AG09309 (cell line): Measurements from ENCODE around the gene SOBP.

ENCODE experiments used
- DNase-seq: peaks from one replicate; pipeline ENCODE4 v3.0.0-alpha.2; 2010; ENCODE audit warnings: low read depth
- H3K4me3 ChIP-seq: 2 replicates; pipeline ENCODE4 v1.5.1; 2011; ENCODE audit warnings: mild to moderate bottlenecking, low read depth, low read length, moderate library complexity; ENCODE audit not compliant: control insufficient read depth
- TF ChIP-seq, protein P1 (sequence below): IDR thresholded peaks from 2 replicates; pipeline ENCODE4 v1.5.1; 2011; ENCODE audit warnings: mild to moderate bottlenecking, low read depth, low read length, inconsistent platforms; ENCODE audit not compliant: insufficient read depth, control insufficient read depth; ENCODE audit errors: missing control alignments

SOBP gene

DNA sequence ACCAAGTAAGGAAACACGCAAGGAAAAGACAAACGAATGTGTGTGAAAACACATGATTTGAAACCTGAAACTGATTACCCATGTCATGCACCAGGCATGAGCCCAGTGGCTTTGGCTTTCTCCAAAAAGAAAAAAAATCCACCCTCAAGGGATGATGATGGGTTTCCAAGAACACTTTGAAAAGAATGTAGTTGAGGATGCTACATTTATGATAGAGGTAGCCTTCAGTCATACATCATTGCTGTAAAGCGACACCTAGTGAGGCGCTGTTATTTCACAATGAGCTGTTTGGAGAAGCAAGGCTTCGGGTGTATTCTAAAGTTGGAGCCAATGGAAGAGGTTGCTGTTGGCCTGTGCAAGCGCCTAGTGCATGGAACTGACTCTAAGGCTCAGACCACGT lies 209.3 kb downstream of the SOBP start:
- no peak overlapping the region for H3K4me3 ChIP-seq
- DNase-seq, result no peak
- TF ChIP-seq, protein P1, sequence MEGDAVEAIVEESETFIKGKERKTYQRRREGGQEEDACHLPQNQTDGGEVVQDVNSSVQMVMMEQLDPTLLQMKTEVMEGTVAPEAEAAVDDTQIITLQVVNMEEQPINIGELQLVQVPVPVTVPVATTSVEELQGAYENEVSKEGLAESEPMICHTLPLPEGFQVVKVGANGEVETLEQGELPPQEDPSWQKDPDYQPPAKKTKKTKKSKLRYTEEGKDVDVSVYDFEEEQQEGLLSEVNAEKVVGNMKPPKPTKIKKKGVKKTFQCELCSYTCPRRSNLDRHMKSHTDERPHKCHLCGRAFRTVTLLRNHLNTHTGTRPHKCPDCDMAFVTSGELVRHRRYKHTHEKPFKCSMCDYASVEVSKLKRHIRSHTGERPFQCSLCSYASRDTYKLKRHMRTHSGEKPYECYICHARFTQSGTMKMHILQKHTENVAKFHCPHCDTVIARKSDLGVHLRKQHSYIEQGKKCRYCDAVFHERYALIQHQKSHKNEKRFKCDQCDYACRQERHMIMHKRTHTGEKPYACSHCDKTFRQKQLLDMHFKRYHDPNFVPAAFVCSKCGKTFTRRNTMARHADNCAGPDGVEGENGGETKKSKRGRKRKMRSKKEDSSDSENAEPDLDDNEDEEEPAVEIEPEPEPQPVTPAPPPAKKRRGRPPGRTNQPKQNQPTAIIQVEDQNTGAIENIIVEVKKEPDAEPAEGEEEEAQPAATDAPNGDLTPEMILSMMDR, result no peak

DNA sequence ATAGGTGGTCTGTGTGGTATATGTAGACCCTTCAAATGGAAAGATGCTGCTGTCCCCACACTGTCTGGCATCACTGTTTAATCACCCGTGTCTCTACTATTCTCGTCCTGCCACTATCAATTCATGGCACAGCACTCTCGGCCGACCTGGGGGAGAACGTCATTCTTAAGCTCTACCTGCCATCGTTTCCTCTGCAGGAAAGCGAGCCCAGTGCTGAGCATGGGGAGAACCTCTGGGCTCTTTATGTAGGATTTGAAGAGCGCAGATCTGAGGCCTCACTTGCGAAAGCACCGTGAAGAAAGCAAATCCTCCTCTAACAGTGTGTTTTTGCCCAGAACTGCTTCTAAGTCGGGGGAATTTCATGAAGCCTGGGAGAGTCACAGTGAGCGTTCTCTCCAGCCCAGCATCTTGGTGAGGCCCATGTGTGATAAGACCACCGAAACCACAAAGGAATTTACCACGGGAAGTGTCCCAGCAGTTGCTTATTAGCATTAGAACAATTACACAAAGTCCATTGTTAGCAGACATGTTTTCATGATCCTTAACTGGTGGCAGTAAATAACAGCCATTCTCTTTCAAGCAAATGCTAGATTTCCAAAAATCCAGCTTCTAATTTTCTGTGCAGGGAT lies 209.9 kb downstream of the SOBP start:
- TF ChIP-seq, protein P1, result no peak
- H3K4me3 ChIP-seq, result no peak overlapping the region
- no peak for DNase-seq

DNA sequence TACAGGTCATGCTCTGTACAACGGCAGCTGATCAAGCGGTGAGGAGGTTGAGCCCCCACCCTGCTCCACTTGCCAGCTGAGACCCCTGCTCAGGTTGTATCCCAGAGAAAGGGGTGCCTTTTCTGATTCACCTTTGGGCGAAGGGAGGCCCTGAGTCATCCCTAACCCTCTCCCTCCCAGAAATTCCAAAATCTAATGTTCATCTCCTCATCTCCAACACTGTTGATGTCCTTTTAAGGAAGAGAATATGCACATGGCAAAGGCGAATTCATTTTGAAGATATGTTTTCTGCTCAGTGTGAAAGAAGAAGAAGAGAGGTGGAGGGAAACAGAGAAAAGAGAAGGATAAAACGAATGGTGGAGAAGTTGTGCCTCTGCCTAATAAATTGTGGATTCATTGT lies 213.7 kb downstream of the SOBP start:
- TF ChIP-seq, protein P1, result no peak
- no peak for DNase-seq
- H3K4me3 ChIP-seq, result no peak overlapping the region

DNA sequence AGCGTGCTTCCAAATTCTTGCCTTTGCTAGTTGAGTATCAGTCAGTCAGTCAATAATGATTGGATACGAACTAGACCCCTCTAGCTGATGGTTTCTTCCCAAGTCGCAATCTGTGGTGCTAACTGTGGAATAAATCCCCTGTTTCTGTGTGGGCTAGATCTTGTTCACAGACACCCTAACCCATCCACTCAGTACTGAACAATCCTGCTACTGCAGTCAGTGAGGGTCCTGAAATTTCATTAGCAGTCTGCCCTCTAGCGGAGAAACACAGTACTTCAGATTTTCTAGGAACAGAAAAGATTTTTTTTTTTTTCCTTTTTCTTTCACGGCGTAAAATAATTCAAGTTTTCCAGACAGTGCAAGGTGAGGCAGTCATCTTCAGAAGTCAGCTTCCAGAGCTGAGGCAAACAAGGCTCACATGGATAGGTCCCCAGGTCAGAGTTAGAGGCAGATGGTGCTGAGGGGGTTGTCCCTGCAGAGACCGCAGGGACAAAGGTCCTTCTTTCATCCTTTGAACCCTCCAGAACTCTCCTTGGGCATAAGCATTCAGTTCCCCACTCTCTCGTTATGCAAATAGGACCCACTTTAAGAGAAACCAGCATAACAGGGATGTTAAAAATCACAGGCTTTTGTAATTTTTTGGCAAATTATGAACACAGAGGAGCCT lies 214.6 kb downstream of the SOBP start:
- TF ChIP-seq, protein P1, result peak; percentile 67
- H3K4me3 ChIP-seq, result no peak overlapping the region
- no peak for DNase-seq

DNA sequence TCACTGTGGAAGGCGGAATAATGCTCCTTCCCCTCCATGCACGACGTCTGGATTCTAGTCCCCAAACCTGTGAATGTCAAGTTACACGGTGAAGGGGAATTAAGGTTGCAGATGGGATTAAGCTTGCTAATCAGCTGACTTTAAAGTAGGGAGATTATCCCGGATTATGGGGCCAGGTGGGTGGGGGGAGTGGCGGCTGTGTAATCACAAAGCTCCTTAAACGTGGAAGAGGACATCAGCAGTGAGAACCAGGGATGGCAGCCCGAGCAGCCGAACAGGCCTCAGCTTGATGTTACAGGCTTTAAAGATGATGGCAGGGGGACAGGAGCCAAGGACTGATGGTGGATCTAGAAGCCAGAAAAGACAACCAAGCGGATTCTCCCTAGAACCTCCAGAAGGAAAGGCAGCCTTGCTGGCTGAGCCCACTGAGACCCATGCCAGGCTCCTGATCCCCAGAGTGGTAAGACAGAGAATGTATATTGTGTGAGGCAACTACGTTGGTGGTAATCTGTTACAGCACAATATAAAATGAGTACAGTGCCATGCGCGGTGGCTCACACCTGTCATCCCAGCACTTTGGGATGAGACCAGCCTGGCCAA lies 216.7 kb downstream of the SOBP start:
- no peak overlapping the region for H3K4me3 ChIP-seq
- DNase-seq, result no peak
- TF ChIP-seq, protein P1, result no peak

DNA sequence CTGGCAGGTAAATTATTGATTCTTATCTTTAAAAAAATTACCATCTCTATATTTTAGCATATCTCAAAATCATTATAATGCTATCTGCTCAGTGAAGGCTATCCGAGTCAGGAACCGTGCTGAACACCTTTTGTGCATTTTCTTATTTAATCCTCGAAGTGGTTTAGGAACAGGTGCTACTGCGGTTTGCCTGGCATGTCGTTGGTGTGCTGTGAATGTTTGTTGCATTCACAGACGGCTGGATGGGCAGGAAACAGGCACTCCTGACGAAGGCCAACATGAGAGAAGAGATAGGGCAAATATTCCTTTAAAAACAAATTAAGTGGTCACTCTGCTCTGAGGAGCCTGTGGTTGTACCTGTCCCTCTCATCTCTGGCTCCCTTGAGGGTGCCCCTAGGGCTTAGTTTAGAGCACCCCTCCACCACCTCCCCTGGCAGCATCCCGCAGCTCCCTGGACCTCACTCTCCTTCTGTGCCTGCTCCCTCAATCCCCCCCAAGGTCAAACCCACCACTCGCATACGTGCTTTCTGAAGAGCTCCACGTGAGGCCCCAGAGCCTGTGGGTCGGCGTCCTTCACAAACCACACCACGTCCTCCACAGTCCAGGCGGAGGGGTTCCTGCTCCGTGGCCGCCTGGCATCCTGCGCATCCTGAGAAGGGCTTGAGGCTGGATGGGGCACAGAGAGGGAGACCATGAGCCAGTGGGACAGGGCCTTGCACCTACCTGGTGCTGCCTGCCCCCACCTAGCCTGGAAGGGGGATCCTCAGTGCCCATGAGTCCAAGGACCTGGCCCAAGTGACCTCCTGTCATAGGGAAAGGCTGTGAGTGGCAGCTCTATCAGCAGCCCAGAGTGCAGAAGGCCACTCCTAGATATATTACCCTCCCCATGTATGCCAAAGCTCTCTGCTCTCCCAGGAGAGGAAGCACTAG lies 217.7 kb downstream of the SOBP start:
- no peak for DNase-seq
- no peak overlapping the region for H3K4me3 ChIP-seq
- TF ChIP-seq, protein P1, result no peak
